SK-N-SH treated with all-trans-retinoic acid at 6 μM for 48 hours (cell line): Measurements from ENCODE around the gene MXD4.

Experiments used
- ATAC-seq: fragments of 200-7000 bp; cut with Tn5 transposase; 3 replicates; pipeline ENCODE4 v1.9.1; 2020; ENCODE audit warnings: mild to moderate bottlenecking, moderate library complexity
- ARNTL ChIP-seq: fragments of 450-650 bp; formaldehyde crosslinking; IDR thresholded peaks from 2 replicates; pipeline ENCODE4 v1.5.0; 2020; ENCODE audit warnings: low read depth, mild to moderate bottlenecking, moderate library complexity, borderline replicate concordance
- BACH2 ChIP-seq: fragments of 250-450 bp; sonication (Bioruptor Pico); IDR thresholded peaks from 2 replicates; pipeline ENCODE4 v1.9.0; 2021; ENCODE audit warnings: mild to moderate bottlenecking, borderline replicate concordance
- CREB5 ChIP-seq: fragments of 250-450 bp; sonication (Bioruptor Pico); IDR thresholded peaks from 2 replicates; pipeline ENCODE4 v1.5.1; 2020; ENCODE audit warnings: low read depth, mild to moderate bottlenecking, moderate library complexity
- CSDC2 ChIP-seq: fragments of 250-450 bp; sonication (Bioruptor Pico); IDR thresholded peaks from 2 replicates; pipeline ENCODE4 v1.5.0; 2020; ENCODE audit warnings: mild to moderate bottlenecking, moderate library complexity
- ESRRG ChIP-seq: fragments of 250-450 bp; sonication (Bioruptor Pico); IDR thresholded peaks from 2 replicates; pipeline ENCODE4 v1.6.1; 2021; ENCODE audit warnings: mild to moderate bottlenecking
- GLIS3 ChIP-seq: fragments of 250-450 bp; sonication (Bioruptor Pico); IDR thresholded peaks from 2 replicates; pipeline ENCODE4 v1.5.0; 2020; ENCODE audit warnings: mild to moderate bottlenecking, moderate library complexity
- ISL1 ChIP-seq: fragments of 250-450 bp; sonication (Bioruptor Pico); IDR thresholded peaks from 2 replicates; pipeline ENCODE4 v2.1.2; 2022; ENCODE audit warnings: mild to moderate bottlenecking, moderate library complexity
- OSR1 ChIP-seq: fragments of 250-450 bp; sonication (Bioruptor Pico); IDR thresholded peaks from 2 replicates; pipeline ENCODE4 v1.8.0; 2022; ENCODE audit warnings: moderate library complexity, mild to moderate bottlenecking, inconsistent platforms
- PATZ1 ChIP-seq: fragments of 250-450 bp; sonication (Bioruptor Pico); IDR thresholded peaks from 2 replicates; pipeline ENCODE4 v1.8.0; 2020; ENCODE audit warnings: mild to moderate bottlenecking, moderate library complexity, borderline replicate concordance
- POU6F1 ChIP-seq: fragments of 250-450 bp; sonication (Bioruptor Pico); IDR thresholded peaks from 2 replicates; pipeline ENCODE4 v1.8.0; 2021; ENCODE audit warnings: low read depth, mild to moderate bottlenecking, moderate library complexity, borderline replicate concordance
- PPARA ChIP-seq: fragments of 250-450 bp; sonication (Bioruptor Pico); IDR thresholded peaks from 2 replicates; pipeline ENCODE4 v1.5.0; 2020; ENCODE audit warnings: mild to moderate bottlenecking, borderline replicate concordance
- SNAI2 ChIP-seq: fragments of 250-450 bp; sonication (Bioruptor Pico); IDR thresholded peaks from 2 replicates; pipeline ENCODE4 v1.5.0; 2020; ENCODE audit warnings: mild to moderate bottlenecking, moderate library complexity
- TCF4 ChIP-seq: fragments of 250-450 bp; sonication (Bioruptor Pico); IDR thresholded peaks from 2 replicates; pipeline ENCODE4 v1.8.0; 2021; ENCODE audit warnings: mild to moderate bottlenecking, moderate library complexity, borderline replicate concordance
- TSHZ2 ChIP-seq: fragments of 250-450 bp; sonication (Bioruptor Pico); IDR thresholded peaks from 2 replicates; pipeline ENCODE4 v1.5.0; 2020; ENCODE audit warnings: mild to moderate bottlenecking, moderate library complexity
- ZC3H10 ChIP-seq: fragments of 250-450 bp; sonication (Bioruptor Pico); IDR thresholded peaks from 2 replicates; pipeline ENCODE4 v1.5.1; 2021; ENCODE audit warnings: mild to moderate bottlenecking, moderate library complexity
- ZFP3 ChIP-seq: fragments of 250-450 bp; sonication (Bioruptor Pico); IDR thresholded peaks from 2 replicates; pipeline ENCODE4 v1.5.0; 2020; ENCODE audit warnings: mild to moderate bottlenecking, moderate library complexity
- ZFP30 ChIP-seq: fragments of 450-650 bp; formaldehyde crosslinking; IDR thresholded peaks from 2 replicates; pipeline ENCODE4 v1.5.0; 2022; ENCODE audit warnings: mild to moderate bottlenecking, moderate library complexity
- ZNF565 ChIP-seq: fragments of 450-650 bp; formaldehyde crosslinking; conservative IDR thresholded peaks from 2 replicates; pipeline ENCODE4 v1.5.0; 2020; ENCODE audit warnings: low read depth, mild to moderate bottlenecking, moderate library complexity
- ZNF70 ChIP-seq: fragments of 450-650 bp; formaldehyde crosslinking; IDR thresholded peaks from 2 replicates; pipeline ENCODE4 v1.5.0; 2020; ENCODE audit warnings: mild to moderate bottlenecking, moderate library complexity
- ZNF8 ChIP-seq: fragments of 450-650 bp; formaldehyde crosslinking; IDR thresholded peaks from 2 replicates; pipeline ENCODE4 v1.5.0; 2020; ENCODE audit warnings: mild to moderate bottlenecking, moderate library complexity

The MXD4 gene

GRCh38 chr4:2248821-2249261, 13.1 kb downstream of the MXD4 start:
- TF ChIP-seq PPARA (CRISPR knock-in tag) (no peak), POU6F1 (CRISPR knock-in tag) (no peak), ISL1 (CRISPR knock-in tag) (no peak), SNAI2 (CRISPR knock-in tag) (no peak), ZFP30 (CRISPR knock-in tag) (no peak), CREB5 (CRISPR knock-in tag) (no peak), ESRRG (CRISPR knock-in tag) (no peak), PATZ1 (CRISPR knock-in tag) (no peak), OSR1 (CRISPR knock-in tag) (no peak), TCF4 (CRISPR knock-in tag) (no peak), GLIS3 (no peak)
- ATAC-seq = no peak

GRCh38 chr4:2248044-2248780, 13.7 kb downstream of the MXD4 start:
- ATAC-seq = no peak
- no peak for TF ChIP-seq ZFP30 (CRISPR knock-in tag)
- TF ChIP-seq ZFP3 (CRISPR knock-in tag) = no peak
- TF ChIP-seq PPARA (CRISPR knock-in tag) = no peak
- TF ChIP-seq TCF4 (CRISPR knock-in tag) = no peak
- no peak for TF ChIP-seq ARNTL

- TF ChIP-seq ZNF565 (CRISPR knock-in tag) = no peak
- TF ChIP-seq ESRRG (CRISPR knock-in tag) = no peak
- no peak for TF ChIP-seq GLIS3
- no peak for TF ChIP-seq CSDC2 (CRISPR knock-in tag)
- TF ChIP-seq ZC3H10 (CRISPR knock-in tag) = no peak
- TF ChIP-seq BACH2 (CRISPR knock-in tag) = no peak
- TF ChIP-seq POU6F1 (CRISPR knock-in tag) = no peak
- ATAC-seq = no peak
Observed at GRCh38 chr4:2247128-2248043, 14.5 kb downstream of the MXD4 start.

- no peak for ATAC-seq
- no peak for TF ChIP-seq ZNF70
- TF ChIP-seq ZNF8 (CRISPR knock-in tag) = no peak
- no peak for TF ChIP-seq ZC3H10 (CRISPR knock-in tag)
- no peak for TF ChIP-seq TSHZ2 (CRISPR knock-in tag)
- no peak for TF ChIP-seq PATZ1 (CRISPR knock-in tag)
- TF ChIP-seq CREB5 (CRISPR knock-in tag) = no peak
- no peak for TF ChIP-seq ZNF565 (CRISPR knock-in tag)
- no peak for TF ChIP-seq ISL1 (CRISPR knock-in tag)
Observed at GRCh38 chr4:2246384-2247127, 15.4 kb downstream of the MXD4 start.
